Natural killer cell (primary cell): ENCODE measurements around the gene P2RX4. TPM values are rescaled to one million over a fixed set of nuclear protein-coding genes. Genes with fewer than 3 reads are reported as not detected.
"Not testable (repeated sequence)": the region's sequence is repeated elsewhere in the genome, so short reads cannot be mapped to it uniquely, and the experiment has no call there.

Source experiments
- ATAC-seq, 3 donors: fragments of 150-1000 bp in 2 of 3; fragments of 200-7000 bp in 1 of 3; cut with Tn5 transposase; 1 replicate in 1 of 3; 2 replicates in 2 of 3; pipeline ENCODE4 v1.10.0; 2021; ENCODE audit warnings: mild to moderate bottlenecking in 2 of 3, moderate library complexity in 2 of 3
- DNase-seq, 2 donors: peaks; one replicate each; pipeline versions ENCODE4 v3.0.0 to v3.0.0-alpha.2; 2013 to 2021; ENCODE audit warnings: mixed read lengths in 1 of 2
- H3K27ac ChIP-seq: one replicate; pipeline ENCODE4 v1.5.1; 2013; ENCODE audit warnings: mild to moderate bottlenecking, low read length
- H3K27me3 ChIP-seq: one replicate; pipeline ENCODE4 v1.6.1; 2013; ENCODE audit warnings: low read length; ENCODE audit not compliant: control insufficient read depth, insufficient read depth
- H3K36me3 ChIP-seq: one replicate; pipeline ENCODE4 v1.6.1; 2013; ENCODE audit warnings: low read length; ENCODE audit not compliant: control insufficient read depth, insufficient read depth
- H3K4me1 ChIP-seq: one replicate; pipeline ENCODE4 v1.6.1; 2013; ENCODE audit warnings: low read length; ENCODE audit not compliant: control insufficient read depth, insufficient read depth
- H3K4me3 ChIP-seq: one replicate; pipeline ENCODE4 v1.5.1; 2013; ENCODE audit warnings: low read length
- H3K9me3 ChIP-seq: one replicate; pipeline ENCODE4 v1.6.1; 2013; ENCODE audit warnings: low read length; ENCODE audit not compliant: control insufficient read depth, insufficient read depth
- H3K27ac Mint-ChIP-seq, 2 donors: one replicate each; pipeline ENCODE4 v1.8.0; 2022; ENCODE audit warnings: mild to moderate bottlenecking in 2 of 2, mixed read lengths in 2 of 2, moderate library complexity in 1 of 2
- H3K27me3 Mint-ChIP-seq, 2 donors: one replicate each; pipeline ENCODE4 v1.8.0; 2022; ENCODE audit warnings: low read depth in 2 of 2, mixed read lengths in 2 of 2
- H3K36me3 Mint-ChIP-seq: one replicate; pipeline ENCODE4 v1.8.0; 2022; ENCODE audit warnings: mixed read lengths
- H3K4me1 Mint-ChIP-seq, 2 donors: one replicate each; pipeline ENCODE4 v1.8.0; 2022; ENCODE audit warnings: mixed read lengths in 2 of 2
- H3K4me3 Mint-ChIP-seq: one replicate; pipeline ENCODE4 v1.8.0; 2022; ENCODE audit warnings: mild to moderate bottlenecking, moderate library complexity, mixed read lengths
- H3K9me3 Mint-ChIP-seq, 2 donors: one replicate each; pipeline ENCODE4 v1.8.0; 2022; ENCODE audit warnings: mixed read lengths in 2 of 2
- CTCF ChIP-seq: fragments of 200-600 bp; IDR thresholded peaks from one replicate; pipeline ENCODE4 v1.8.0; 2022; ENCODE audit warnings: antibody characterized with exemption
- WGBS: methylation state at CpG from one replicate; pipeline ENCODE4 v1.1.7; 2013; ENCODE audit warnings: missing lambda C conversion rate; ENCODE audit not compliant: insufficient coverage; 5-methylcytosine and 5-hydroxymethylcytosine counted together
- intact Hi-C: fragments of 100-400 bp; cut with micrococcal nuclease; formaldehyde crosslinking; loops from one replicate; pipeline ENCODE4 v1.14.2; 2022
- total RNA-seq, 4 donors: library from RNA; stranded (reverse); fragments of 120-200 nt in 1 of 4; gene quantifications; one replicate each; pipeline versions ENCODE4 v1.2.3 to v1.2.4, GENCODE V29; 2013 to 2022

Gene P2RX4
- total RNA-seq, 3 donors from 2014 or later (not counting 1 experiment from before 2014, with no cell fraction given): 34.8 to 39.3 (median 38.2) TPM

GRCh38 chr12:121279071-121279375 lies 69.1 kb downstream of the P2RX4 start:
- no peak for ATAC-seq
- Mint-ChIP-seq H3K27me3 (no peaks in the 10 kb centered on the region), H3K4me3 (no peak overlapping the region), H3K4me1 (no peaks in the 10 kb centered on the region), H3K27ac (no peak overlapping the region), H3K36me3 (no peaks in the 10 kb centered on the region), H3K9me3 (no peaks in the 10 kb centered on the region)
- H3K27ac ChIP-seq: no peak overlapping the region
- H3K4me3 ChIP-seq: no peak overlapping the region
- TF ChIP-seq CTCF: no peak
- DNase-seq: no peak
- H3K36me3 ChIP-seq: peaks cover under 1% of the 10 kb centered on the region
- H3K4me1 ChIP-seq: no peaks in the 10 kb centered on the region
- intact Hi-C loops: no loop called here
- WGBS: 93% methylated on average over 13 of the region's 13 CpGs
- no peaks in the 10 kb centered on the region for H3K9me3 ChIP-seq
- no peaks in the 10 kb centered on the region for H3K27me3 ChIP-seq

GRCh38 chr12:121279507-121279915 lies 69.6 kb downstream of the P2RX4 start:
- no peaks in the 10 kb centered on the region for H3K36me3 ChIP-seq
- no peak overlapping the region for H3K4me3 ChIP-seq
- TF ChIP-seq CTCF: no peak
- H3K4me1 Mint-ChIP-seq: no peaks in the 10 kb centered on the region
- intact Hi-C loops: no loop called here
- 88% methylated on average over 10 of the region's 10 CpGs for WGBS
- H3K27me3 Mint-ChIP-seq: no peaks in the 10 kb centered on the region
- no peaks in the 10 kb centered on the region for H3K9me3 Mint-ChIP-seq
- H3K36me3 Mint-ChIP-seq: no peaks in the 10 kb centered on the region
- H3K27me3 ChIP-seq: no peaks in the 10 kb centered on the region
- no peak overlapping the region for H3K27ac Mint-ChIP-seq
- ATAC-seq: no peak
- H3K4me1 ChIP-seq: no peaks in the 10 kb centered on the region
- no peak overlapping the region for H3K4me3 Mint-ChIP-seq
- no peak overlapping the region for H3K27ac ChIP-seq
- no peak for DNase-seq
- no peaks in the 10 kb centered on the region for H3K9me3 ChIP-seq

- intact Hi-C loops, H3K4me3 ChIP-seq, H3K27ac Mint-ChIP-seq, H3K27ac ChIP-seq, H3K27me3 Mint-ChIP-seq, H3K36me3 Mint-ChIP-seq, H3K9me3 Mint-ChIP-seq, DNase-seq, H3K27me3 ChIP-seq, H3K4me1 Mint-ChIP-seq, ATAC-seq, H3K4me1 ChIP-seq, H3K4me3 Mint-ChIP-seq, H3K9me3 ChIP-seq, H3K36me3 ChIP-seq: not testable (repeated sequence)
- 94% methylated on average over 8 of the region's 11 CpGs for WGBS
Observed at GRCh38 chr12:121280531-121280930, 70.6 kb downstream of the P2RX4 start.

- ATAC-seq, H3K4me1 Mint-ChIP-seq, H3K4me1 ChIP-seq, DNase-seq, H3K9me3 Mint-ChIP-seq, H3K4me3 Mint-ChIP-seq, H3K36me3 ChIP-seq, intact Hi-C loops, H3K27me3 ChIP-seq, H3K36me3 Mint-ChIP-seq, H3K27ac Mint-ChIP-seq, H3K27ac ChIP-seq, H3K9me3 ChIP-seq, H3K27me3 Mint-ChIP-seq, H3K4me3 ChIP-seq: not testable (repeated sequence)
- WGBS: 95% methylated on average over 14 of the region's 14 CpGs
Observed at GRCh38 chr12:121281116-121281515, 71.2 kb downstream of the P2RX4 start.
